Stomach (tissue), 4 donors: ENCODE results near the gene ABLIM2.

Source experiments
- EP300 ChIP-seq: sonication (generic); formaldehyde crosslinking; IDR thresholded peaks from one replicate; pipeline ENCODE4 v1.6.1; 2017; ENCODE audit warnings: antibody characterized with exemption
- POLR2A ChIP-seq, 4 donors: fragments of 450-650 bp; IDR thresholded peaks; one replicate each; pipeline ENCODE4 v1.6.1; 2016; ENCODE audit warnings: antibody characterized with exemption in 4 of 4, control low read depth in 2 of 4, mild to moderate bottlenecking in 1 of 4, moderate library complexity in 1 of 4
- POLR2AphosphoS5 ChIP-seq, 3 donors: sonication (generic); formaldehyde crosslinking; IDR thresholded peaks; one replicate each; pipeline ENCODE4 v1.6.1; 2016; ENCODE audit warnings: antibody characterized with exemption in 3 of 3
- TF ChIP-seq, protein P1 (sequence below), 7 experiments: fragments of 450-650 bp in 4 of 7; fragments of 200-600 bp in 3 of 7; sonication (generic) in 3 of 7; IDR thresholded peaks; one replicate each; pipeline ENCODE4 v1.5.1; 2016 to 2019; ENCODE audit warnings: antibody characterized with exemption in 7 of 7, control low read depth in 2 of 7, mild to moderate bottlenecking in 1 of 7

DNA sequence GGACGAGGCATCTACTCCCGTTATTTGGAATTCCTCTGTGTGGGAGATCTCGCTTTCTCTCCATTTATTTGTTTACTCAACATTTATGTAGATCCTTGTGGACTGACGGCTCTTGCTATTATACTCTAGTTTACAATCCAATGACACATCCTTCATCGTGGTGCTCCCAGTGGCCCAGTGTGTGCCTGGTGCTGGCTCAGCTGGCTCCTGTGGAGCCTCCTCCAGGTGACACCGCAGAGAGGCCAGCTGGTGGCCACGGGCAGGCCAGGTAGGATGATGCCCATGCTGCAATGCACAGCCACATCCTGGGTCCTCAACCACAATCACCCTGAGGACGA, 134.9 kb downstream of the ABLIM2 start:
- TF ChIP-seq, protein P1, sequence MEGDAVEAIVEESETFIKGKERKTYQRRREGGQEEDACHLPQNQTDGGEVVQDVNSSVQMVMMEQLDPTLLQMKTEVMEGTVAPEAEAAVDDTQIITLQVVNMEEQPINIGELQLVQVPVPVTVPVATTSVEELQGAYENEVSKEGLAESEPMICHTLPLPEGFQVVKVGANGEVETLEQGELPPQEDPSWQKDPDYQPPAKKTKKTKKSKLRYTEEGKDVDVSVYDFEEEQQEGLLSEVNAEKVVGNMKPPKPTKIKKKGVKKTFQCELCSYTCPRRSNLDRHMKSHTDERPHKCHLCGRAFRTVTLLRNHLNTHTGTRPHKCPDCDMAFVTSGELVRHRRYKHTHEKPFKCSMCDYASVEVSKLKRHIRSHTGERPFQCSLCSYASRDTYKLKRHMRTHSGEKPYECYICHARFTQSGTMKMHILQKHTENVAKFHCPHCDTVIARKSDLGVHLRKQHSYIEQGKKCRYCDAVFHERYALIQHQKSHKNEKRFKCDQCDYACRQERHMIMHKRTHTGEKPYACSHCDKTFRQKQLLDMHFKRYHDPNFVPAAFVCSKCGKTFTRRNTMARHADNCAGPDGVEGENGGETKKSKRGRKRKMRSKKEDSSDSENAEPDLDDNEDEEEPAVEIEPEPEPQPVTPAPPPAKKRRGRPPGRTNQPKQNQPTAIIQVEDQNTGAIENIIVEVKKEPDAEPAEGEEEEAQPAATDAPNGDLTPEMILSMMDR (IDR thresholded peaks at IDR 0.05): no peak
- TF ChIP-seq POLR2AphosphoS5 (IDR thresholded peaks at IDR 0.05): no peak
- no peak for TF ChIP-seq EP300
- no peak for TF ChIP-seq POLR2A (IDR thresholded peaks at IDR 0.05)
